Suppressor macrophage treated with lipopolysaccharide for 1 hour (primary cell): ENCODE measurements around the gene KCNG2.
A peak's percentile ranks its signal among the peaks of the same experiment; 100 is the strongest.
"Not testable (repeated sequence)": the region's sequence is repeated elsewhere in the genome, so short reads cannot be mapped to it uniquely, and the experiment has no call there.

ENCODE experiments used
- DNase-seq, 3 donors: peaks; one replicate each; pipeline ENCODE4 v3.0.0-alpha.2; 2020 to 2022

KCNG2 gene, protein sequence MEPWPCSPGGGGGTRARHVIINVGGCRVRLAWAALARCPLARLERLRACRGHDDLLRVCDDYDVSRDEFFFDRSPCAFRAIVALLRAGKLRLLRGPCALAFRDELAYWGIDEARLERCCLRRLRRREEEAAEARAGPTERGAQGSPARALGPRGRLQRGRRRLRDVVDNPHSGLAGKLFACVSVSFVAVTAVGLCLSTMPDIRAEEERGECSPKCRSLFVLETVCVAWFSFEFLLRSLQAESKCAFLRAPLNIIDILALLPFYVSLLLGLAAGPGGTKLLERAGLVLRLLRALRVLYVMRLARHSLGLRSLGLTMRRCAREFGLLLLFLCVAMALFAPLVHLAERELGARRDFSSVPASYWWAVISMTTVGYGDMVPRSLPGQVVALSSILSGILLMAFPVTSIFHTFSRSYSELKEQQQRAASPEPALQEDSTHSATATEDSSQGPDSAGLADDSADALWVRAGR

GRCh38 chr18:79797518-79798345 lies at the start of gene KCNG2:
Gene KCNG2 (plus strand): TSS chr18:79797938. CDS start chr18:79863668, 65,730 bp downstream.
- DNase-seq: peak in 1 of 3 donors; percentile 69

GRCh38 chr18:79748321-79749180 lies 49.2 kb upstream of the KCNG2 start:
- DNase-seq: no peak

DNA sequence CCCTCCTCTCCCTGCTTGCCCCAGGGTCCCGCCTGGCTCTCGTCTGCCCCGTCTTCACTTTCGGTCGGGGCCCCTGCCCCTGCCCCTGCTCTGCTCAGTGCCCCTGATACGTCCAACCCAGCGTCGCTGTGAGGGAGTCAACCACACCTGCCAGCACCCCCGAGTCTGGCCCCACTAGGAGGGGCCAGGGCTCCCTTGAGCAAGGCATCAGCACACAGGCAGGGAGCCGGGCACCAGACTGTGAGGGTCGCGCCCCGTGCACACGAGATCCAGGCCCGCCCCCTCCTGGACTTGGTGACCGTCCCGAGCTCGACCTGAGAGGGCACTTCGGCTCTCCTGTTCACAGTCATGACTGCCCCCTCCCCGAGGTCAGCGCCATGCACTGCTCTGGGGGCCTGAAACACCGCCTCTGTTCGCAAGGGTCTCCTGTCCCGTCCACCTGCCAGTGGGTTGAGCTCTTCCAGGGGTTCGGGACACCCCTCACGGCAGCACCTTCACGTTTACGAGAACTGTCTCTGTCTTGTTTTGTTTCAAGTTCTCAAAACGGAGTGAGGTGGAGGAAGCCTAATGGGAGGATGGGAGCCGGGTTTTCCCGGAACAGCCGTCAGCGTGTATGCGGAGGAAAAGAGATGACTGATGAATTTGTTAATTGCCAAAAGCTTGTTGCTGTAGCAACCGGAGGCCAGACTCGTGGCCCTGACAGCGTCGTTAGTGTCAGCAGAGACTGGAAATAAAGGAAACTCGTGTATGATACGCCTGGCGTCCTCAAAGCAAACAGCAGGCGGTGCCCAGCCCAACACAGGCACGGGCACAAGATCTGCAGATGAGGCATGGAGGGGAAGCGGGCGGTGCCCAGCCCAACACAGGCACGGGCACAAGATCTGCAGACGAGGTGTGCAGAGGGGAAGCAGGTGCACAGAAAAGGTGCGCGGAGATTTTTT lies 48.2 kb upstream of the KCNG2 start:
- no peak for DNase-seq

DNA sequence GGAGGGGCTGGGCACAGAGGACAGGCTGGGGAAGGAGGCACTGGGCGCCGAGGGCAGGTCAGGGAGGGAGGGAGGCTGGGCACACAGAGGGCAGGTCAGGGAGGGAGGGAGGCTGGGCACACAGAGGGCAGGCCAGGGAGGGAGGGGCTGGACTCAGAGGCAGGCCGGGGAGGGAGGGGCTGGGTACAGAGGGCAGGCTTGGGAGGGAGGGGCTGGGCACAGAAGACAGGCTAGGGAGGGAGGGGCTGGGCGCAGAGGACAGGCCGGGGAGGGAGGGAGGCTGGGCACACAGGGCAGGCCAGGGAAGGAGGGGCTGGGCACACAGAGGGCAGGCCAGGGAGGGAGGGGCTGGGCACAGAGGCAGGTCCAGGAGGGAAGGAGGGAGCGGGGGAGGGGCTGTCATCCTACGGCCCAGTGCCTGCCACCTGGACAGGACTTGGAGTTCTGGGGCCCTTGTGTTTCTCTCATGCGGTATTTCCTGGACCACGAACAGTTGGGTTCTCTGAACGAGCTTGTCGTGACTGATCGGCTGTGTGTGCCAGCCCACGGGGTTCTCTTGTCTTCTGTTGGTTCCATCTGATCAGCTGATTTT lies 46.7 kb upstream of the KCNG2 start:
- no peak for DNase-seq

- DNase-seq: not testable (repeated sequence)
Observed at GRCh38 chr18:79751918-79752578, 45.7 kb upstream of the KCNG2 start.

GRCh38 chr18:79752946-79753345 lies 44.8 kb upstream of the KCNG2 start:
- DNase-seq: not testable (repeated sequence)

DNA sequence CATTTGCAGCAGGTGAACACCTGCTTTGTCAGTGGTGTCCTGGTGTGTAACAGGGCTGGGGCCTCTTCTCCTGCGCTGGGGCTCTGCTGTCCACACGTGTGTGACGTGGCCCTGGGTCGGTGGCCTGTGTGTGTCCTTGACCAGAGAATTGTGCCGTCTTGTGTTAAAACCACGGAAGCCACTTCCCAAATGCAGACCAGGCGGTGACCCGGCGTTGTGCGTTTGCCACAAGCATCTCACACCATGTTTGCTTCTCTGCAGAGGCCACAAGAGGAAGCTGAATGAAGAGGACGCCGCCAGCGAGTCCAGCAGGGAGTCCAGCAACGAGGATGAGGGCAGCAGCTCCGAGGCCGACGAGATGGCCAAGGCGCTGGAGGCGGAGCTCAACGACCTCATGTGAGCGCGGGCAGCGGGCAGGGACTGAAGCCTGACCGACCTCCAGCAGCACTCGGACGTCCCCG lies 44.3 kb upstream of the KCNG2 start:
- no peak for DNase-seq

GRCh38 chr18:79754022-79754761 lies 43.5 kb upstream of the KCNG2 start:
- DNase-seq: no peak

DNA sequence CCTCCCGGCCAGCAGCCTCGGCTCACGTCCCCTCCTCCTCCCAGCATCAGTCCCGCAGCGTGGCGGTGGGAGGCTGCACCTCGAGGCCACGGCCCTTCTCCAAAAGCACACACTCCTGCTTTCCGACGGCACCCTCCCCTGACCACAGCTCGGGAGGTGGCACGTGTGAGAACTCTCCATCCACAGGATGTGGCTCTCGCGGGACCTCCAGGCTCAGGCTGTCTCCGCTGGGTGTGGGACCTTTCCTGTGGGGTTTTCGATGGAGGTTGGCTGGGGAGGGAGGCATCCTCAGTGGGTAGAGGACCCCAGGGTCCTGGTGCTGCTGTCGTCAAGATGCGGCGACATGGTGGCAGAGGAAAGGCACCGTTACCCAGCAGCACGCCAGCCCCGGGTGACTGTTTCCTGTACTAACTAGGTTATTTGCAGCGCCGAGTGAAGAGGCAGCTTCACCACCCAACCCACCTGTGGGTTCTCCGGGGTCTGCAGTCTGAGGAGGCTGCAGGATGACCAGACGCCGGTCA lies 42.8 kb upstream of the KCNG2 start:
- DNase-seq: no peak

DNA sequence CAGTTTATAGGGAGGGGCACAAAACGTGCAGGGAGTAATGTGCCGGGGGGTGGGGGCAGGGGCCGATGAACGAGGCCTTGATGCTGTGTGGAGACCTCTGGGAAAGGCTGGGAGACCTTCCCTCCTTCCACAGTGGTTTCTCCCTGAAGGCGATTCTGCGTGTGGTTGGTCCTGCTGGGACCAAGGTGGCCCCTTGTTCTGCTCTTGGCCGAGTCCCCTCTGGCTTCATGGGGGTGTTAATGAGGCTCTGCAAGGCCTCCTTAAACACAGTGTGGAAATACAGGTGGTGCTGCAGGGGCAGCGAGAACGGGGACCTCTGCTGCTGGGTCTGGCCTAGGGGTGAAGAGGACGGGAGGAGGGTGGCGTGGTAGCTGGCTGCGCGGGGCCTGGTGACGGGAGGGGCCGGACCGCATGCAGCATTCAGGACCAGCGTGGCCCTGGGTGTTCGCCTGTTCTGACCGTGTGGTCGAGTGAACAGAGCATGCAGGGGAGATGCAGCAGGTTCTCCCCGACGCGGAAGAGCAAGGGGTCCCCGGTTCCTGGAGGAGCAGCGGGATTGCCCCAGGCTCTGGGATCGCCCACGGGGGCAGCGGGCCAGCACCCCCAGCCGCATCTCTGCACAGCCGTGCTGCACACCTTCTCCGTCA lies 42.1 kb upstream of the KCNG2 start:
- no peak for DNase-seq

DNA sequence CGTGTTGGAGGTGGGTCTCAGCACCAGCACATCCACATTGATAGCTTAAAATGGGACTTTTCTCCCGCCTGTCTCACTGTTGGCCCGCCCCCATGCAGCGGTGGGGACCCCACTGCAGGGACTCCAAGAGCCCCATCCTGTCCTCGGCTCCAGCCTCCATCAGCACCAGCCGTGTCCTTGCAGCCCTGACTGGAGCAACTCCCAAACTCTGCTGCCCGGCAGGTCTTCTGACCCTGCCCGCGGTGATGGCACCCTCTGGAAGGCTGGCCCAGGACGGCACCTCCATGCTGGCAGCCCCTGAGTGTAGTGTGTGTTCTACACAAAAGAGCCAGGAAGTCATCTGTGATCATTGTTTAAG lies 41.6 kb upstream of the KCNG2 start:
- no peak for DNase-seq

DNA sequence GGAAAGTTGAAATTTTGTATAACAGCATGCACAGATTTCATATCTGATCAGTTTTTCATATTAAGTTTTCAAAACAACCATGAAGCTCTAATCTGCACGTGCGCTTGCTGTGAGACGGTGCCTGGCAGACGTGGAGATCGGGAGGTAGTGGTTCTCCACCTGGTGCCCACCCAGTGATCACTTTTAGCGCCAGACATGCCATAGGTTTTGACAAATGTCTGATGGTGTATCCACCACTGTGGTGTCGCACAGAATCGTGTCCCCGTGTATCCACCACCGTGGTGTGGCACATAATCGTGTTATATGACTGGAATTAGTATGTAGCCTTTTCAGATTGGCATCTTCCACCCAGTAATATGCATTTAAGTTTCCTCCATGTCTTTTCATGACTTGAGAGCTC lies 40.9 kb upstream of the KCNG2 start:
- no peak for DNase-seq

- DNase-seq: no peak
Observed at GRCh38 chr18:79760348-79760747, 37.4 kb upstream of the KCNG2 start.

- no peak for DNase-seq
Observed at GRCh38 chr18:79760881-79761280, 36.9 kb upstream of the KCNG2 start.

DNA sequence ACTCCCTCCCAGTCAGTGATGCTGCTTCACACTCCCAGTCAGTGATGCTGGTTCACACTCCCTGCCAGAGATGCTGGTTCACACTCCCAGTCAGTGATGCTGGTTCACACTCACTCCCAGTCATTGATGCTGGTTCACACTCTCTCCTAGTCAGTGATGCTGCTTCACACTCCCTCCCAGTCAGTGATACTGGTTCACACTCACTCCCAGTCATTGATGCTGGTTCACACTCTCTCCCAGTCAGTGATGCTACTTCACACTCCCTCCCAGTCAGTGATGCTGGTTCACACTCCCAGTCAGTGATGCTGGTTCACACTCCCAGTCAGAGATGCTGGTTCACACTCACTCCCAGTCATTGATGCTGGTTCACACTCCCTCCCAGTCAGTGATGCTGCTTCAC lies 34.3 kb upstream of the KCNG2 start:
- no peak for DNase-seq

- no peak for DNase-seq
Observed at GRCh38 chr18:79764131-79764530, 33.6 kb upstream of the KCNG2 start.

DNA sequence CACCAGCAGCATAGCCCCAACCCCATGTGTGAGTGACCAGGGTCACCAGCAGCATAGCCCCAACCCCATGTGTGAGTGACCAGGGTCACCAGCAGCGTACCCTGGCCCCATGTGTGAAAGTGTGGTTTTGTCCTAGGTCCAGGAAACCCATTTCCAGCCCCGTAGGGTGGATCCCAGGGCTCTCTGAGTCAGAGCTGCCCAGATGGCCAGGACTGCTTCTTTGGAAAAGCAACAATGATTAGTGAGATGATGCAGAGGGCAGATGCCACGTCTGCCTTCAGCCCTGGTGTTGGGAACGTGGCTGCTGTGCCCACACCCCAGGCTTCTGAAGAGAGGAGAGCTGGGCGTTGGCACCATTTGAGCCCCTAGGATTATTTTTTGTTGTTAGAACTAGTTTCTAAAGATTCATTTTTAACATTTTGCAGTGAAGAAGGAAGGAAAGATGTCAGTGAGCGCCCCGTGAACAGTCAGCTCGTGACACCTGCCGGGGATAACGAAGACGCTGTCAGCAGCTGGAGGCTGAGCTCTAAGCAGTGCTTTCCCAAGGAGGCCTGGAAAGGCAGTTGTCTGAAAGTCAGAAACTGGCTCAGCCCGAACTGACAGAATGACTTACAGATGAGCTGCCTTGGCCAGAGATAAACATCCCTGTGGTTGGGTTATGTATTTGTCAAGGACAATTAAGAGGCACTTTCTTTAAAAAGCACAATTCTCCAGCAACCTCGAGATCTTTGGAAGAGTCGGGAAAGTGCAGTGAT lies 32.1 kb upstream of the KCNG2 start:
- no peak for DNase-seq

DNA sequence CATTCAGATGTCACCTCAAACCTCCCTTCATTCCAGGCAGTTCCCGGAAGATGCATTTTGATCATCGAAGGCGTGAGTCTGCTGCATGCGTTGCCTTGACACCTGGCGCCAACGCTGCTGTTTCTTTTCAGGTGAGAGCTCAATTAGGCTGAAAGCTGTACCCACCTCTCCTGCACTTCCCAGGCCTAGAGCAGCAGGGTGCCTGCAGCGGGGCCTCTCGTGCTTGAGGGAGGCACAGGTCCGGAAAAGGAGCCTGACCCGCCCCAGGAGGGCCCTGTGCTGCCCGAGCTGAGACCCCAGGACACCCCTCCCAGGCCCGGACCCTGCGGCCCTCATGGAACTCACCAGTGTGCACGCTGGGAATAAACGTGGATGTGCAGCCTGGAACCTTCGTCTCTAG lies 31.4 kb upstream of the KCNG2 start:
- no peak for DNase-seq
